ENCODE measurements around the gene RPL18A.
A peak's percentile ranks its signal among the peaks of the same experiment; 100 is the strongest.

RPL18A gene

DNA sequence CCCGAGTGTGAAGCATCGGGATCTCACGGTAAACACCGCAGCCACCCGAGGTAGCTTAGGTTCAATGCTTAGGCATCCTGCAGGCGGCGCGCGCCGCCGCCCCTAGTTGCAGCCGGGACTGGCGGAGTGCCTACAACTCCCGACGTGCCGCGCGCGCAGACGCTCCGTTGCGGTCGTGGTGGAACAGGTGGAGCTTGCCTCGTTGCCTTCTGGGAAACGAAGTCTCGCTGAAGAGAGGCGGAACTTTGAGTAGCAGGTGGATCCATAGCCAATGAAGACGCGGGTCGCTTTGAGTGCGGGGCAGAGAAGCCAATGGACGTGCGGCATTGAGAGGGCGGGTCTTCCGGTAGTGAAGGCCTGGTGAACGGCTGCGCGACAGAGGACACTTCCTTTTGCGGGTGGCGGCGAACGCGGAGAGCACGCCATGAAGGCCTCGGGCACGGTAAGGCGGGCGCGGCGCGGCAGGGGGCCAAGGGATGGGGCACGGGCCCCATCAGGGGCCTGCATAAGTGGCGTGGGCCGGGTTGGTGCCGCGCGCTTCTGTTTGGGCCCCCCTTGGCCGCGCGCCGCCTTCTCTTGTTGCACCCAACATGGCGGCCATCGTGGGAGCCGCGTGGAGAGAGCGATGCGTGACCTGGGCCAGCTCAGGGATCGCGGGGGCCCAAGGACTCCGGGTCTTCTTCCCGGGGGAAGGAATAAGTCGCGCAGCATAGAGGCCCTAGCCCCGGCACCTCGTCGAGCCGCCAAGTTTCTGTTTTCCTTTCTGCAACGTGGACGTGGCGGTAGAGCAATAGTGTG lies at the start of gene RPL18A:
Gene RPL18A, plus strand, starts transcription at position 378 of the 798 bp plus-strand sequence. Its CDS starts 47 bp downstream, at position 425.
- peak; percentile 99 for DNase-seq

DNA sequence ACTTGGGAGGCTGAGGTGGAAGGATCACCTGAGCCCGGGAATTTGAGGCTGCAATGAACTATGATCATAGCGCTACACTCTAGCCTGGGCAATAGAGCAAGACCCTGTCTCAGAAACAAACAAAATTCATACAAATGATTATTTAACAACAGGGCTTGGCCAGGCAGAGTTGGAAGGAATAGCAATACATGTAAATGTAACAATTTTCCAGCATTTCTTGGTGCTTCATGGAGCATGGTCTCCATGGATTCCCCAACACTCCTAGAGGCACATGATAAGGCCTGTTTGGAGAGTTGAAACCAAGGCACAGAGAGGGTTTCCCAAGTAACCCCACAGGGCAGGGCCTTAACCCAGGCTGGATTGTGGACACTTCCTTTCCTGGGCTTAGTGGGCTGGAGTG lies 48.6 kb upstream of the RPL18A start:
- DNase-seq = no peak

DNA sequence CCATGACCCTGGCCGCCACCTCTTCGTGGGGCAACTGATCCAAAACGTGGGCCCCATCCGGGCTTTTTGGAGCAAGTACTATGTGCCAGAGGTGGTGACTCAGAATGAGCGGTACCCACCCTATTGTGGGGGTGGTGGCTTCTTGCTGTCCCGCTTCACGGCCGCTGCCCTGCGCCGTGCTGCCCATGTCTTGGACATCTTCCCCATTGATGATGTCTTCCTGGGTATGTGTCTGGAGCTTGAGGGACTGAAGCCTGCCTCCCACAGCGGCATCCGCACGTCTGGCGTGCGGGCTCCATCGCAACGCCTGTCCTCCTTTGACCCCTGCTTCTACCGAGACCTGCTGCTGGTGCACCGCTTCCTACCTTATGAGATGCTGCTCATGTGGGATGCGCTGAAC lies 48.0 kb upstream of the RPL18A start:
- no peak for DNase-seq

DNA sequence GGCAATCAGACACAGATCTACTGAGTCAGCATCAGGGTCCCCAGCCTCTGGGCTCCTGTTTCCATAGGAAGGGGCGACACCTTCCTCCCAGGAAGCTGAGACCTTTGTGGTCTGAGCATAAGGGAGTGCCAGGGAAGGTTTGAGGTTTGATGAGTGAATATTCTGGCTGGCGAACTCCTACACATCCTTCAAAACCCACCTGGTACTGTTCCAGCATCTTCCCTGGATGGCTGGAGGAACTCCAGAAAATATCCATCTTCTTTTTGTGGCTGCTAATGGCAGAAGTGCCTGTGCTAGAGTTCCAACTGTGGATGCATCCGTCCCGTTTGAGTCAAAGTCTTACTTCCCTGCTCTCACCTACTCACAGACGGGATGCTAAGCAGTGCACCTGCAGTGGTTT lies 47.6 kb upstream of the RPL18A start:
- no peak for DNase-seq

DNA sequence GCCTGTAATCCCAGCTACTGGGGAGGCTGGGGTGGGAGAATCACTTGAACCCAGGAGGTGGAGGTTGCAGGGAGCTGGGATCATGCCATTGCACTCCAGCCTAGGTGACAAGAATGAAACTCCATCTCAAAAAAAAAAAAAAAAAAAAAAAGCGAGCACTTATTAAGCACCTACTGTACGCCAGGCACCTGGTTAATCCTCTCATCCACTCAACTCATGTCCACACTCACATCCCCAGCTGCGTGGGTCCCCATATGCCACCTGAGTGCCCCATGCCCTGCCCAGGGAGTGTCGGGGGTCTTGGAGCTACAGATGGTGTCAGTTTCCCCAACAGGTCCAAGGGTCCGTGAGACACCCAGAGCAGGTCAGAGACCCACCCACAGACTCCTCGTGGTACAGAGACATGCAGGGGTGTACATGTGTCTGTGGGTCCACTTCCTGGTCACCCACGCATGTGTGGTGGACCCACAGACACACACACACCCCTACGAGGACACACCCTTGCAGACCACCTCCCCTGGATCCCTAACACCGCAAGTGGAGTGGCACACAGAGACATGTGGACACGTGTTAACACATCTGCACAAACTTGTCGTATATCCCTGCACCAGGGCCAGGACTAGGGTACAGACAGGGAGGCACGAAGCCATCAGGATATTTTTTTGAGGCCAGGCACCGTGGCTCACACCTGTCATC lies 41.9 kb upstream of the RPL18A start:
- DNase-seq = no peak

DNA sequence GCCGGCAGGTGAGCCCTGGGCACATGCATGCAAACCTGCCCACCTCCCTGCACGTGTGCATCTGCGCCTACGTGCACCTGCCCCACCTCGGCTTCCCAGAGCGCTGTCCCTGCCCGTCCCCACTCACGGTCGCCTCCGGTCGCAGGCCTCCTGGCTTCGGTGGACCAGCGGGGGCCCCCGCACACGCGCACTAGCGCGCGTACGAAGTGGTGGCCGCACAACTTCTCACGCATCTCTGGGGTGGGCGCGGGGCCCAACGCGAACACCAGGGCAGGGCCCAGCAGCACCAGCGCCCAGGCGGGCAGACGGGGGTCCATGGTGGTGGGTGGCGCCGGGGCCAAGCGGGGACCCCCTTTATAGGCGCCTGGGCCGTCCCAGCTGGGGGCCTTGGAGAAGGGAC lies 38.5 kb upstream of the RPL18A start, which contains the start of gene INSL3:
Gene INSL3, minus strand, starts transcription at position 330 of the 400 bp plus-strand sequence. Its CDS starts 13 bp downstream, at position 317.
- no peak for DNase-seq

DNA sequence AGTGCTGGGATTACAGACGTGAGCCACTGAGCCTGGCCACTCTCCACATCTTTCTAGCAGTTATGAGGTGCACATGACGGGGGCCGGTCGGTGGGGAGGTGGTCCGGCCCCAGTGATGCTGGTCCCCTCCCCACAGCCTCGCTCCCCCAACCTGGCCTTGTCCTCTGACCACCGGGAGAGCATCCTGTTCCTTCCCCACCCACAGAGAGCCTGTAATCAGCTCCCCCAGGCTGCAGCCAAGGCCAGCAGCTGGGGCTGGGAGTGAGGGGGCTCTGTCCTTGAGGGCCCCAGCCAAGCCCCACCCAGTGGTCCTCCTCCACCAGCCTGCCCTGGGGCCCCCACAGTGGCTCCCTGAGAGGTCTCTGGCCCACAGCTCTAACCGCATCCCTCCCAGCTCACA lies 35.4 kb upstream of the RPL18A start:
- no peak for DNase-seq

DNA sequence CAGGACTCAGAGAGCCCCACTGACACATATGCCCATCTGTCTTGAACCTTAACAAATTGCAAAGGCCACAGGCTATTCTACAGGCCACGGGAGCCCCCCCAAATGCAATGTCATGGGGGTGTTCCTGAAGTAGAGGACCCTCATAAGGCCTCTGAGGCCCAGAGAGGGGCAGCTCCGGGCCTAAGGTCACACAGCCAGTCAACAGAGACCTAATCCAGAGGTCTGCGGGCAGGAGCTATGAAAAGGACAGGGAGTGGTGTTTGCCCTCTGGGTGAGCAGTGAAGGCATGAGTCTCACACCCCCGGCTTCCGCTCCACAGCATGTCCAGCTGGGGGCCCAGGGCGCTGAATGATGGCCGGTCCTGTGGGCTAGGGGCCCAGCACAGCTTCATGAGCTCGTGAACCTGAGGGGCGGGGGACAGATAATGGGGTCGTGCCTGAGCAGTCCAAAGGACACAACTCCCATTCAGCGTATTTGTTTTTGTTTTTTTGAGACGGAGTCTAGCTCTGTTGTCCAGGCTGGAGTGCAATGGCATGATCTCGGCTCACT lies 33.1 kb upstream of the RPL18A start:
- no peak for DNase-seq

DNA sequence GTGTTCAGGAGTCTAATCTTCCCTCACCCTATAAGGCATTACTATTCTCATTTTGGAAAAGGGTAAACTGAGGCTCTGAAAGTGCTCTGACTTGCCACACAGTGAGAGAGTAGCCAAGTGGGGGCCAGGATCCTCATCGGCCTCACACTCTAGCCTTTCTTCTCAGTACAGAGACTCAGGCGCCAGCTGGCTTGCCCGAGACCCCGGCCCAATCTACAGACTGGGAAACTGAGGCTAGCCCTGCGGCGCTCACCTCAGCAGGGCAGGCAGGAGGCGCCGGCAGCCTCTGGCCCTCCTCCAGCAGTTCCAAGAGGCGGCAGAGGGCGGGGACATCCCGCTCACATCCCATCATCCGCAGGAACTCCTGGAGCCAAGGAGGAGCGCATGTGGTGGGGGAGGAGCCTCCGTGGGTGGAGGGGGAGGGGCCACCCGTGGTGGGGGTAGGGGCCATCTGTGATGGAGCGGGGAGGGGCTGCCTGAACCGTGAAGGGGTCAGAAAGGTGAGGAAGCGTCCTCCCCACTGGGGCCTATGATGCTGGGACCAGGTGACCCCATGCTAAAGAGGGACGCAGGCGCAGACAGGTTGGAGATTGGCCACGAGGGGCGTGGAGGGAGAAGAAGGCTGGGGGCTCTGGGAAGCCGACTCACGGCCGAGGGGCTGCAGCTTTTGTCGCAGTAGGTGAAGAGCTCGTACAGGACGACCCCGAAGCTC lies 29.7 kb upstream of the RPL18A start:
- DNase-seq = no peak

DNA sequence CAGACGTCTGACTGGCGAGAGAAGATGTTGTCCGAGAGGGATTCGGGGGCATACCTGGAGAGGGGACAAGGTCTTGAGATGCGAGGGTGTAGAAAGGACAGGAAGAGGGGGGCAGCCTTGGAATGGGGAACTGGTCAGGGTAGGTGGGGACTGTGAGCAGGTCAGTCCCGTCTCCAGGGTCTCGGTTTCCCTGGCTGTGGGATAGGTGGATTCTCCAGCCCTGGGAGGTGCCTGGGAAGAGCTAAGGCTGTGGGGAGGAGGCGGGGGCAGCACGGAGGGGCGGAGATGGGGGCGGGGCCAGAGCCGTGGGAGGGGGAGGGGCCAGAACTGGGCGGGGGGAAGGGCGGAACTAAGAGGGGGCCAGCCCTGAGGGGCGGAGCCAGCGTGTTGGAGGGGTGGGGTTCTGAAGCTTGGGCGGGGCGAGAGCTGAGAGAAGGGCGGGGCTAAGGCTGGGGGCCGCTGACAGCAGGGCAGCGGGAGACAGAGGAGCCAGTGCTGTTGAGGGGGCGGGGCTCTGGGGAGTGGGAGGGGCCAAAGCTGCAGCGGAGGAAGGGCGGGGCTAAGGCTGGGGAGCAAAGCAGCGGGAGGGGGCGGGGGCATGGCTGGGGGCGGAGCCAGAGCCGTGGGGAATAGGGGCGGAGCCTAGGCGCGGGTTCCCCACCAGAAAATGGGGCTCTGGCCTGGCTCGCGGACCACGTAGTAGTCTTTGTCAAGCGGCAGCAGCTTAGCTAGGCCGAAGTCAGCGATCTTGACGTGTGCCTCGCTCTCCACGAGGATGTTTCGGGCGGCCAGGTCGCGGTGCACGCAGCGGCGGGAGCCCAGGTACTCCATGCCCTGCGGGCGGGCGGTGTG lies 28.9 kb upstream of the RPL18A start:
- peak; percentile 83 for DNase-seq

DNA sequence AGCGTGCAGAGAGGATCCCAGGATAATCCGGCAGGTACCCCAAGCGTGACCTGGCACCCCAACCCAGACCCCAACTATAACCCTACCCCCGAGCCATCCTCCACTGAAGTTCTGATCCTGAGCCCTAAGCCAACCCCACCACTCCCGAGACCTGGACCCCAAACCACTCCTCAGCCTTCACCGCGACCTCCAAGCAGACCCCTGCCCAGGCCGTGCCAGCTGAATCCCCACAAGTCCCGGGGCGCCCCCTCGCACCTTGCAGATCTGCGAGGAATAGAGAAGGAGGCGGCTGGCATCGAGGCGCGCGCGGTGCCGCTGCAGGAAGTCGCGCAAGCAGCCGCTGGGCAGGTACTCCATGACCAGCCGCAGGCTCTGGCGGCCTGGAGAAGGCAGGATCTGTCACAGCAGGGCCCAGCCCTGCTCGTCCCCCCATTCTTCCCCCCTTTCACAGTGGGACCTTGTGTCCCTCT lies 28.3 kb upstream of the RPL18A start:
- no peak for DNase-seq

DNA sequence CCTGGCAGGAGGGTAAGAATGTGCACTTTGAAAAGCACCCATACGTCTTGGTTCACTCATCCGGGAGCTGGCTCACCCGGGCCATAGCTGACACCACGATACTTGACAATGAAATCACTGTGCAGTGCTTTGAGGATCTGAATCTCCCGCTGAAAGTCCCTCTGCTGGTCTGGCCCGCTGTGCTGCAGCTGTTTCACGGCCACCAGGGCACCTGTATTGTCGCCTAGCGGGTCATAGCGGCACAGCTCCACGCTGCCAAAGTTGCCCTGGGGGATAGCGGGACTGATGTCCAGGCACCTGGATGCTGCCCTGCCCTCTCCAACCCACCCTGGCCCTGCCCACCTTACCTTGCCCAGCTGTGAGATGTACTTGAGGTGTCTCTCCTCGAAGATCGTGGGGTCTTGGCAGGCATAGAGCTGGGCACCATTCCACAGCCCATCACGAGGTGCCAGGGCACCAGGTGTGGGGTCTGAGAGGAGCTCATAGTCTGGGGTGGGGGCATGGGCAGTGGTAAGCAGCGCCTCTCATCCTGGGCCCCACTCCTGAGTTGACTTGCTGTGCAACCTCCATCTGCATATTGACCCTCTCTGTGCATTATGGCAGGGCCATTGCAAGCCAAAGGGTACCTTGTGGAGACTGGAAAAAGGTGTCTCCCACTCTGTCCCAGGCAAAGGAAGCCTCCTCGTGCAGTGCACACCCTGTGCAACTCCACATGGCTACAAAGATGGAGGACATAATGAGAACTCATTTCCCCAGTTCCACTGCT lies 27.1 kb upstream of the RPL18A start:
- DNase-seq = no peak

DNA sequence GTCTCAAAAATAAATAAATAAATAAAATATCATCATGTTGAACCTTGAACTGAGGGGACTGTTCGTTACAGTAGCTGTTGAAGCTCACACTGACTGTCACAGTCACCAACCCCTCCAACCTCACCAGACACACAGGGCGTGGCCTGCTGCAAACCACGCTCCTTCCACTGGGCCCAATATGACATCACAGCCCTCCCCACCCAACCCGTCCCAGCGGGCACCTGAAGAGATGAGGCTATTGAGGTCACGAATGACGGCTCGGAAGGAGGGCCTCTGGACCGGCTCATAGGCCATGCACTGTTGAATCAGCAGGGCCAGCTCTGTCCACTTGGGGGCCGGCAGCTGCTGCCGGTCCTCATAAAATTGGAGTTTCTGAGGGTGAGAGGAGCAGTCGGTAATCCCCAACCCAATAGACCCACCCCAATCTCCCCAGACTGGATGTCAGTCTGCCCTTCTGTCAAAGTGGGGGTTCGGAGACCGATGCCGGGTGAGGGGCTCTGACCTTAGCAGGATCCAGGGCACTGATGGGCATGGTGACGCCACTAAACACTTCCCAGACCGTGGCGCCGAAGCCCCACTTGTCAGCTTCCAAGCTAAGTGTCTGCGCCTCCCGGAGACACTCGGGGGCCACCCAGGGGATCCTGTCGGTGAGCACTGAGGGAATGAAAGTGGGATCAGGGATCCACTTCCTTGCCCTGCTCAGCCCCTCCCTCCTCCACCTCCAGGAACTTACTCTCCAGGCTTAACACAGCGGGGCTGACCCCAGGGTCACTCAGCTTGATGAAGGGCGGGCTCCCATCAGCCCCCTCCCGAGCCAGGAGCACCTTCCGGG lies 25.1 kb upstream of the RPL18A start:
- no peak for DNase-seq

DNA sequence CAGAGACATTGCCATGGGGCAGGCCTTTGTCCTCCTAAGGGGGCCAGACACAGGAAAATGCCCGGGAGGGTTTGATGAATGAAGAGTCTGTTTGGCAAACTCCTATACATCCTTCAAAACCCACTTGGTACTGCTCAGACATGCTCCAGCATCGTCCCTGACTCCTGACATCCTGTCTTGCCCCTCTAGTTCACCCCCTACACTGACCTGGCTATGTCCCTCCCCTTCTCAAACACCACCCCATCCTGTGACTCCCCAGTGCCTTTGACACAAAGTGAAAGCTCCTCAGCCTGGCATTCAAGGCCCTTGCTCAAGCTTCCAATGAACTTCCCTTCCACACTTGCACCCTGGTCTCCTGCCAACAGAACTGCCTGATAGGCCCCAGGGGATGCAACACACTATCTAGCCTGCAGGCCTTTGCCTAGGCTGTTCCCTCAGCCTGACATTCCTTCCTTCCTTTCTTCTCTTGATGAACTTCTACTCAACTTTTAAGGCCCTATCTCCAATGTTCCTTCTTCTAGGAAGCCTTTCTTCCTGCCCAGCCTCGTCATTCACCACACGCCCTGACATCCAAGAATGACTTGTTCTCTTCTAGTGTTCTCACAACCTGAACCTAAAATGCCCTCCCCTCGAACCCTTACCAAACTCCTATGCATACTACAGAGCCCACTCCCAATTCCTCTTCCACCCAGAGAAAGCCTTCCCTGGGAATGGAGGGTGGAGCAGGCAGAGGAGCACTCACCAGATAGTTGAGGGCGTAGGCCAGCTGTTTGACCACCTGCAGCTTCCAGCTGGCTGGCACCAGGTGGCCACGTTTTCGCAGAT lies 24.3 kb upstream of the RPL18A start:
- DNase-seq = no peak

DNA sequence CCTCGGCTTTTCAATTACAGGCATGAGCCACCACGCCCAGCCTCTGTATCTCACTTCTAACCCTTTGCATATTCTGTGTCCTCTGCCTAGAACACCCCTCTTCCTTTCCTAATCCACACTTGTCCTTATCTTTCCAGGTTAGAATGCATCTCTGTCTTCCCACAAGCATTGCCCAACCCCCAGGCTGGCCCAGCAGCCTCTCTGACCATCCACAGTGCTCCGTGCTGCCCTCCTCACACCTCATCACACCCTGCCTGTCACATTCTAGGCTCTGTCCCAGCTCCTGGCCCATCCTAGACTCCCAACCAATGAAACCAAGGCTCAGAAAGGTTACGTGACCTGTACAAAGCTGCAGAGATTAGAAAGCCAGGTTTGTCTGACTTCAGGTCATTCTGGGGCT lies 23.2 kb upstream of the RPL18A start:
- DNase-seq = no peak

DNA sequence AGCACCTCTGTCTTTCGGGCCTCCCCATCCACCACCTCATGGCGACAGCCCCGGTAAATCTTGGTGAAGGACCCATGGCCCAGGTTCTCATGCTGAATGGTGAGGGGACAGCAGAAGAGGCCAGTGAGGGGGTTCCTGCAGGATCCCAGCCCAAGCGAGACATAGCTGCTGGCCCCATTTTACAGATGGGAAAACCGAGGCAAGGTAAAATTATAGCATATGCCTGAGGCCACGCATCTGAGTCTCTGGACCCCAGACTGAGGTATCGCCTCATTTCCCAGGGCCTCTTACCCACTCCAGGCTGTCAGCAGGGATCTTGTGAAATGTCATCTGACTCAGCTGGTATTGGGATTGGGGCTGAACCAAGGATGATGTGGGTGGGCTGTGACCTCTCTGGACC lies 21.7 kb upstream of the RPL18A start:
- DNase-seq = no peak

DNA sequence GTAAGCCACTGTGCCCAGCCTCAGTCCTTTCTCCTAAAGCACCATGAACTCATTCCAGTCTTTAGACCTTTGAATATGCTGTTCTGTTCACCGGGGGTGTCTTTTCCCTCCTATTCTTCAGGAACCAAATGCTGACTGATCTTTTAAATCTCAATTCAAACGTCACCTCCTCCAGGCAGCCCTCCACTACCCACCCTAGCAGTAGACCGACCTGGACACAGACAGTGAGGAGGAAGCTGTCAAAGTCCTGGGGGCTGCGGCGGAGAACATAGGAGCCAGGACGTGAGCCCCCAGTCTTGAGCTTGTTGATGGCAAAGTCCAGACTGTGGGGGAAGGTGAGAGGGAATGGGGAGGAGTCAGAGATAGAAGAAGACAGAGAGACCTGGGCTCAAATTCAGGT lies 19.7 kb upstream of the RPL18A start:
- no peak for DNase-seq

DNA sequence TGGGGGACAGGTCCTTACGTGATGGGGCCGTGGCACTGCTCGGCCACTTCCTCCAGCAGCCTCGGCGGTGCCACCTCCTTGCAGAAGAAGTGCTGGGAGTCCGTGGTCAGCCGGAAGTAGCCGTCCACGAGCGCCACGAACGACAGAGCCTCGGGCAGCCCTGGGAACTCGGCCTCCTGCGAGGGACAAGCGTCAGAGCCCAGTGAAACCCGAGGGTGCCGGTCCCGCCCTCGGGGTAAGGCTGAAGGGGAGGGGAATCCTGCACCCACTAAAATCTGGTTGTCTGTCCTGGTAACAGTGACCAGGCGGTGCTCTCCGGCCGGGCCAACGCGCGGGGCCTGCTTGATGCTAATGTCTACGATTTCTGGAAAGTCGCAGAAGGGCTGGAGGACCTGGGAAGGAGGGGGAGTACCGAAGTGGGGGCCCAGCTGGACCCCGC lies 18.3 kb upstream of the RPL18A start:
- DNase-seq = no peak
